ENCODE measurements around the gene PLAAT3.
"Not testable (repeated sequence)": the region's sequence is repeated elsewhere in the genome, so short reads cannot be mapped to it uniquely, and the experiment has no call there.

PLAAT3 gene

DNA sequence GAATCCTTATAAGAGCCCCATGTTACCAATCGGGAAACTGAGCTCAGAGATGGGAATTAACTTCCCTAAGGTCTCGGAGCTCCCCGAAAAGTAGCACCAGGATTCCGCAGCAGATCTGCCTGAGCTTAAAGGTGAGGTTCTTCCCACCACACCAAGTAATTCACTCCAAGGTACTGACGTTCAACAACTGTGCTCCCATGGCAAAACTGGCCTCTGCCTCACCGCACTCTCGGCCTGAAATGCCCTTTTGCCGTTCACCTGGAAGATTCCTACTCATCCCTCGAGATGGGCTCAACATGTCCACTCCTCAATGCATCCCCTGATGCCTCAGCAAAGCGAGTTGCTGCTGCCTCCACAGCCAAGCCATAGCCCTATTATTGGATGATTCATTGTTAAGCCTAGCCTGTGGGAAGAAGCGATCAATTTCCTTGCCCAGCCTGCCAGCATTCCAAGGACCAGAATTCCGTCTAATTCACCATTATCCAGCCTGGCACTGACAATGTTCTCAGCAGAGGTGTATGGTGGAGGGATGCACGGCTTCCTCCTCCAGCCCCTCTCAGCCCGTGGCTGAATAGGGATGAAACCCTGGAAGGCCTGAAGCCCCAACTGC is 4.2 kb downstream of the PLAAT3 start:
- DNase-seq (ENCODE audit: extremely low read depth in 1 of 2, low read depth in 1 of 2): no peak

DNA sequence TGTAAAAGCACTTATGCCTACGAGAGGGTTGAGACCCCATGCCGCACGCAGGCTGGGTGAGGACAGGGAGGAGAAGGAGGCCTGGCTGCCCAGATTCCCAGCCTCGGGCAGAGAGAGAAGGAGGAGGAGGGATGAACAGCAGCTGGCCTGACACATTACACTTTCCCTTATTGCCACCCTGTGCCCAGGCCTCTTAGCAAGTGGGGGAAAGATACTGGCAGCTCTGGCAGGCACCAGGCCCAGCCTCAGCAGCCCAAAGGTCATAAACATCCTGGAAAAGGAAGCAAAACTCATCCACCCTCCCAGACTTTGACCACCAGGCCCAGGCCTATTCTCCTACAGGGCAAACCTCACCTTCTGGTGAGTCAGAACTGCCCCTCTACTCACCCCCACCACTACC is 4.7 kb downstream of the PLAAT3 start:
- no peak for DNase-seq (ENCODE audit: extremely low read depth in 1 of 2, low read depth in 1 of 2)

DNA sequence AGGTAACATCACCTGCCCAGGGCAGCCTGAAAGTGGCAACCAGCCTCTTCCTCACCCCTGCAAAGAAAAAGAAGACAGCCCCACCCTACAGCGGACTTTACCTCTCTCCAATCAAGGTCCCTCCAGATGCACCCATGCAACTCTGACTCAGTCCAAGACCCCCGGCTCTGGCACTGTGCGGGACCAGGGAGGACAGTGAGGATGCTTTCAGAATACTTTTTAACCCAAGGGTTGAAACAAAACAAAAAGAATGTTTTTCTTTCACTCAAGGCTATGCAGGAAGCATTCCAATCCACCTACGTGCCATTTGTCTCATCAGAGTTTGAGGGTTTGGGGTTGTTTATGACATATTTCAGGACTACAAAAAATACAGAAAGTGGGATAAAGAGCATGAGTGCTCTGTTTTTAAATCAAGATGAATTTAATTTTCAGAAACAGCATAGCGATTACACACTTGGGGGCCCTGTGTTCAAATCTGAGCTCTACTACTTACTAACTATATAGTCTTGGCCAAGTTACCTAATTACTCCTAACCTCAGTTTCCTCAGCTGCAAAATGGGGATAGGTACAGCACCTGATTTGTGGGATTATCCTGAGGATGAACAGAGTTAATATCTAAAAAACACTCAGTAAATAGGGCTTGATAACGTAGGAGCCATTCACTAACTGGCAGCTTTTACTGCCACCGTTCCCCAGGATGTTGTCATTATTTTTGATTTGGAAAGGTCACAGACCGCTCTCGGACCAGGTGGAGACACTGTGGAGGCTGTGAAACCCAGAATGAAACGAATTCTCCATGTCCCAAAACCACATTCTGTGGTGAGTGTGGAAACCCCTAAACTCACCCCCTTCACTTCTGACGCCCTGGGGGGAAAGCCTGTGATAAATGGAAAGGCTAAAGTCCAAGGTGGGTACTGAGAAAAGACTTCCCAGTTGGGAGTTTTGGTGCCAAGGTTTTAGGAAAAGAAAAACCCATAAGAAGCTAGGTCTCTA is 5.6 kb downstream of the PLAAT3 start:
- DNase-seq (ENCODE audit: extremely low read depth in 1 of 2, low read depth in 1 of 2): no peak

DNA sequence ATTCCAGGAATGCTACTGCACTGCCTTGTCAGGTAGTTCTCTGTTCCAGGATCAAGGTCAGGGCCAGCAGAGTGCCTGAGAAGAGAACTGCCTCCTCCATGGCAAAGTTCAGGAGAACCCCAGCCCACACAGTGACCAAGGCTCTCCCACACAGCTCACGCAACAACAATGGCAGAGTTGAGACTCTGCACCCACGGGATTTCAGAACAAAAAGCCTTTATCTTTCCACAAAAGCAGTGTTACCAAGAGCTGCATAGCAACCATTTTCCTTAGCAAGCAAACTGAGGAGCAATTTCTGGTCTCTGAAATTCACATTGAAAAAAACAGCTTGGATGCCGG is 11.1 kb downstream of the PLAAT3 start:
- no peak for DNase-seq (ENCODE audit: extremely low read depth in 1 of 2, low read depth in 1 of 2)

DNA sequence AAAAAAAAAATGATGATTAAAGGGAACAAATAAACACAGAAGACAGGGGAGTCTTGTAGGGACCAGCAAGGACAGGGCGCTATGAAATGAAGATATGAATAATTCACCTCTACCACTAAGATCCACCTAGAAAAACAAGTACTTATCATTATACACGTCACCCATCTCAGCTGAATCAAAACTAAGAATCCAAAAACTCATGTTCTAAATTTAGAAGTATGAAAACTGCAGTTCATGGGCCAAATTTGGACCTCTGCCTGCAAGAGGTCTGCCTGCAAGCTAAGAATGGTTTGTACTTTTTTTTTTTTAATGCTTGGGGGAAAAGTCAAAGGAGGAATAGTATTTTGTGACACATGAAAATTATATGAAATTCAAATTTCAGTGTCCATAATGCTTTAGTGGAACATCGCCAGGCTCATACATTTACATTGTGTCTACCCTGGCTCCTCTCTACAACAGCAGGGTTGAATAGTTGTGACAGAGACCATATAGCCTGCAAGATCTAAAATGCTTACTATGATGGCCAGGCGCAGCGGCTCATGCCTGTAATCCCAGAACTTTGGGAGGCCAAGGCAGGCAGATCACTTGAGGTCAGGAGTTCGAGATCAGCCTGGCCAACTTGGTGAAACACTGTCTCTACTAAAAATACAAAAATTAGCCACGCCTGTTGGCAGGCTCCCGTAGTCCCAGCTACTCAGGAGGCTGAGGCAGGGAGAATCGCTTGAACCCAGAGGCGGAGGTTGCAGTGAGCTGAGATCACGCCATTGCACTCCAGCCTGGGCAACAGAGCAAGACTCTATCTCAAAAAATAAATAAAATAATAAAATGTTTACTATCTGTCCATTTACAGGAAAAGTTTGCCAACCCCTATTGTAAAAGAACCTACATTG is 11.7 kb downstream of the PLAAT3 start:
- DNase-seq (ENCODE audit: extremely low read depth in 1 of 2, low read depth in 1 of 2): not testable (repeated sequence)

DNA sequence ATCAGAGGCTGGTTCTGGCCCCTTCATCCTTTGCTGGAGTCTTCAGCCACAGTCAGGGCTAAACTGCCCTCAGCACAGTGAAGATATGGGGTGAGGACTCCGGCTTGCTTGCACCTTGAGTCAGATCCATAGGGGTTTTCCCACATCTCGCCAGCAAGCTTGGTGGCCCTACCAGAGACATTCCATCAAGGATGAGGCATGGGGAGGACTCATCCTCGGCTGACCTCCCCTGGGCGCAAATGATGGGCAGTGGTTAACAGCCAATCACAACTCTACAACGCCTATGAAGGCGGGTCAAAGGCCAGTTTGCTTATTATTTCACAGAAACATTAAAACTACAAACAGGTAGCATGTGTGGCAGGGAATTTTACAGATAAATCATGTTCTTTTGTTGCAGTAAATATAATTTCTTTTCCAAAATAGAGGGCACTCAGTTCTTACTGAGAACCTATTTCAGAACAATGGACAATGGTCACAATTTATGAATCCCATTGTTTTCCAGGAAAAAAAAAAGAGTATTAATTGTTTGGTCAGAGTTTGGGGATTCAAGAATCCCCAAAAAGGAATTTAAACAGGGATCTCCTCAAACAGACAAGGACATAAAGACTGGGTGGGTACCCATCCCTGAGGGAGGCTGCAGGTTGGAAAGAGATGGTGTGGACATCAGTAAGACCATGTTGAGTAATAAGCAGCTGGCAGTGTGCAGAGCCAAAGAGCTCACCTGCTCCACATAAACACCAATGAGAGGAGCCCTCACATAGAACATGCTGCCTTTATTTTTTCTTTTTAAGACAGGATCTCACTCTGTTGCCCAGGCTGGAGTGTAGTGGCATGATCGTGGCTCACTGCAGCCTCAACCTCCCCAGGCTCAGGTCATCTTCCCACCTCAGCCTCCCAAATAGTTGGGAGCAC is 14.8 kb downstream of the PLAAT3 start:
- DNase-seq (ENCODE audit: extremely low read depth in 1 of 2, low read depth in 1 of 2): no peak

DNA sequence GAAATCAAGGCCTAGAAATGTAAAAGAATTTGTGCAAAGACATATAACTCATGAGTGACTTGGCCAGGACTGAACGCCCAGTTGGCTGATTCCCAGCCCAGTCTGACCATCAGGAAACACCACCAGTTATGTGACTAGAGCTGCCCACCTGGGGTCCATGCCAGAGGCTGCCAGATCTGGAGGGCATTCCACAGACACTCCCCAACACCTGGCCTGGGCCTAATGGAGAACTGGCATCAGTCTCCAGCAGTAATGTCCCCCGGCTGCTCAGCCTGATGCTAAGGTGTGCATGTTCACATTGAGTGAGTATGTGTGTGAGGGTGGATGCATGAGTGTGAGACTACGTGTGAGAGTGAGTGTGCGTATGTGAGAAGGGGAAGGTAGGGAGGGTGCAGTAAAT is 15.7 kb downstream of the PLAAT3 start:
- DNase-seq (ENCODE audit: extremely low read depth in 1 of 2, low read depth in 1 of 2): no peak

DNA sequence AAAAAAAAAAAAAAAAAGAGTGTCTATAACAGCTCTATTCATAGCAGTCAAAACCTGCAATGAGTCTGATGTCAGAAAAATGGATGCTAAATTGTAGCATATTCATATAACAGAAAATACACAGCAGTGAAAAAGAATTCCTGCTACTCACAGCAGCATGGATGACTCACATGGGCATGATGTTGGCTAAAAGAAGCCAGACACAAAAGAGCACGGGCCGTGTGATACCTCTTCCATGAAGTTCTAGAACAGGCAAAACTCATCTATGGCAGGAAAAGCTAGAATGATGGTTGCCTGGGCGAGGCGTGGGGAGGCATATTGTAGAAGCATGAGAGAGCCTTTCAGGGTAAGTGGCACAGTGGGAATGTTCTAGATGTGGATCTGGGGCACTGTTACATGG is 18.9 kb downstream of the PLAAT3 start:
- no peak for DNase-seq (ENCODE audit: extremely low read depth in 1 of 2, low read depth in 1 of 2)

DNA sequence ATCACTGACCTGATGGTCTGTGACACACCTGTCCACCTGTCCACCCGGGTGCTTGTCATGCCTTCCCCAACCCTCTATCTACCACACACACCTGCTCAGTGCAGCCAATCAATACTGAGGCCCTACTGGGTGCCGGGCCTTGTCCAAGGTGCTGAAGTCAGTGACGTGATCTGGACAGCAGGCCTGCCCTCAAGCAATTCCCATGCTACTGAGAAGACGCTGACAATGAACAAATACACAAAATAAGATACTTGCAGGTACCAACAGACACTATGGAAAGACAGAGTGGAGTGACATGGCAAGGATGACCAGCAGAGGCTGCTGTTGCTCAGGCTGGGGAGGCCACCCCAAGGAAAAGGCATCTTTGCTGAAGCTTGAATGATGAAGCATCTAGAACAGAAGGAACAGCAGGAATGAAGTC is 21.2 kb downstream of the PLAAT3 start:
- no peak for DNase-seq (ENCODE audit: extremely low read depth in 1 of 2, low read depth in 1 of 2)

DNA sequence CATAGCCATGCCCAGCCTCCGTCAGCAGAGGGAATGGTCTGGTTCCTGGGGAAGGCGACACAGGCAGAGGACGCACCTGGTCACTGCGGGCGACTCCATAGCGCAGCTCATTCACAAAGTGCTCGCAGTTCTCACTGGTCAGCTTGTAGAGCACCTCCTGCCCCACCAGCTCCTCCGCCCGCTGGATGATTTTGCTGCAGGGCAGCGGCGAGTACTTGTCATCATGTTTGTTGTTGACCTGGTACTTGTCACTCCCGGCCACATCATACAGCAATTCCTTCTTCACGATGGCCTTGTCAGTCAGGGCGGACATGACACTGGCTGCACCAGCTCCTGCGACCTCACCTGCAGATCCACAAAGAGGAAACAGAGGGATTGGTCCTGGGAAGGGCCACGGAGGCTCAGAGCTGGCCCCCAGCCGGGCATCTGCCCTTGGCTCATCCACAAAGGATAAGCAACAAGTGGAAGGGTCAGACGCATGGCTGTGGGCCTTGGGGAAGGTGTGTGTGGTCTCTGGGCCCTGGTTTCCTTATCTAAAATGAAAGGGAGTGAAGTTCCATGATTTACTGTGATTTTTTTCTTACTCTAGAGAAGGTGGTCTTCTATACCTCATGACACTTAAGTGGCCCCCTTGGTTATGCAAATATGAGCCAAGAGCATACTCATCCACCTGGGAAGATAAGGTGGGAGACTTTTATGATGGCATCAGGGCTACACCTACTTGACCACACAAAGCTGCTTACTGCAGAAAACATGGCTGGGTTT is 24.0 kb downstream of the PLAAT3 start:
- no peak for DNase-seq (ENCODE audit: extremely low read depth in 1 of 2, low read depth in 1 of 2)

DNA sequence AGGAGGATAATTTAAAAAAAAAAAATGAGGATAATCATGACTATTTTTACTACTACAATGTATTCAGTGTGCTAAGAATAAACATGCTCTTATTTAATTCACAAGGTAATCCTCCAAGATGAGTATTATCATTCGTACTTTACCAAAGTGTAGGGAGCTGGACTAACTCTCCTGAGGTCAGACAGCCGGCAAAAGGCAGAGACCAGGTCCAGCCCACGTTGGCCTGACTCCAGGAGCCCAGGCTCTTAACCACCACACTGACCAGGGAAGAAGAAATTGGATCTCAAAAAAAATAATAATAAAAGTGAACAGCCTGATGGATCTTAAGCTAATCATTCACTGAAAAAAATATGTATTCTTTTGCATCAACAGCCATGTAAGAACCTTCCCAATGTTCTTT is 25.2 kb downstream of the PLAAT3 start:
- no peak for DNase-seq (ENCODE audit: extremely low read depth in 1 of 2, low read depth in 1 of 2)

DNA sequence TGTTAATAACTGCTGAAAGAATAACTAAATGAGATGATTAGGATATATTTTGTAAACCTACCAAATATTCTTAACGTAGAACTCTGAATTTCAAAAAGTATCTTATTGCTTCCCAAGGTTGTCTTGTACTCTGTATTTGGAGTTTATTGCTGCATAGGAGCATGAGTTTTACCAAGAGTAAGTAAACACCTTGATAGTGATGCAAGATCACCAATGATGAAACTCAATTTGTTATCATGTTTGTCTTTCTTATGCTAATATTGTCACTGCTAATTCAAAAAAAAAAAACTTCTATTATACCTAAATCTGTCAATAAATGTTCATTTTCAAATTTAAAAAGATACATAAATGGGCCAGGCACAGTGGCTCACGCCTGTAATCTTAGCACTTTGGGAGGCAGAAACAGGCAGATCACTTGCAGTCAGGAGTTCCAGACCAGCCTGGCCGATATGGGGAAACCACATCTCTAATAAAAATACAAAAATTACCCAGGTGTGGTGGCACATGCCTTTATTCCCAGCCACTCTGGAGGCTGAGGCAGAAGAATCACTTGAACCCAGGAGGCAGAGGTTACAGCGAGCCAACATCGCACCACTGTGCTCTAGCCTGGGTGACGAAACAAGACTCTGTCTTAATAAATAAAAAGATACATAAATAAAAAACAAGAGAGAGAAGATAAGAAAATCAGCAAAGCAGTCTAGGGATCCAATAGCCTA is 27.6 kb downstream of the PLAAT3 start:
- no peak for DNase-seq (ENCODE audit: extremely low read depth in 1 of 2, low read depth in 1 of 2)

DNA sequence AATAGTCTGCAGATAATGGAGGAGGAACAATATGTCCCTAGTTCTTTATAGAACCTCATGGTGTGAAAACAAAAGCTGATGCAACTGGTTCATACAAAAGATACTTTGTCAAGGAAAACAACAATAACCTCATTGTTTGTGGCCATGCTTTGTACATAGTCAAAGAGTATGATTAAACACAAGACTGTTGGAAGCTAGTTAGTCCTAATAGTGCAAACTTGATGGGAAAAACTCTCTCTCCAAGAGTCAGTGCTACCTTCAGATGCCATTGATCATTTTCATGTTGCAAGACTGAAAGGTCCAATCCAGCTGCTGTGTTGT is 30.9 kb downstream of the PLAAT3 start:
- no peak for DNase-seq (ENCODE audit: extremely low read depth in 1 of 2, low read depth in 1 of 2)

DNA sequence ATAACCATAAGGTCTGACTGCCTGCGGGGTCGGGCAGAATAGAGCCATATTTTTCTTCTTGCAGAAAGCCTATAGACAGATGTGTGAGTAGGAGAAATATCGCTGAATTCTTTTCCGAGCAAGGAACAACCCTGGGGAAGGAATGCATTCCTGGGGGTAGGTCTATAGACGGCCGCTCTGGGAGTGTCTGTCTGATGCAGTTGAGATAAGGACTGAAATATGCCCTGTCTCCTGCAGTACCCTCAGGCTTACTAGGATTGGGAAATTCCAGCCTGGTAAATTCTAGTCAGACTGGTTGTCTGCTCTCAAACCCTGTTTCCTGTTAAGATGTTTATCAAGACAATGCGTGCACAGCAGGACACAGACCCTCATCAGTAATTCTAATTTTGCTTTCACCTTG is 33.0 kb downstream of the PLAAT3 start:
- DNase-seq (ENCODE audit: extremely low read depth in 1 of 2, low read depth in 1 of 2): not testable (repeated sequence)

DNA sequence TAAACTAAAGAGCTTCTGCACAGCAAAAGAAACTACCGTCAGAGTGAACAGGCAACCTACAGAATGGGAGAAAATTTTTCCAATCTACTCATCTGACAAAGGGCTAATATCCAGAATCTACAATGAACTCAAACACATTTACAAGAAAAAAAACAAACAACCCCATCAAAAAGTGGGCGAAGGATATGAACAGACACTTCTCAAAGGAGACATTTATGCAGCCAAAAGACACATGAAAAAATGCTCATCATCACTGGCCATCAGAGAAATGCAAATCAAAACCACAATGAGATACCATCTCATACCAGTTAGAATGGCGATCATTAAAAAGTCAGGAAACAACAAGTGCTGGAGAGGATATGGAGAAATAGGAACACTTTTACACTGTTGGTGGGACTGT is 35.4 kb downstream of the PLAAT3 start:
- DNase-seq (ENCODE audit: extremely low read depth in 1 of 2, low read depth in 1 of 2): not testable (repeated sequence)

DNA sequence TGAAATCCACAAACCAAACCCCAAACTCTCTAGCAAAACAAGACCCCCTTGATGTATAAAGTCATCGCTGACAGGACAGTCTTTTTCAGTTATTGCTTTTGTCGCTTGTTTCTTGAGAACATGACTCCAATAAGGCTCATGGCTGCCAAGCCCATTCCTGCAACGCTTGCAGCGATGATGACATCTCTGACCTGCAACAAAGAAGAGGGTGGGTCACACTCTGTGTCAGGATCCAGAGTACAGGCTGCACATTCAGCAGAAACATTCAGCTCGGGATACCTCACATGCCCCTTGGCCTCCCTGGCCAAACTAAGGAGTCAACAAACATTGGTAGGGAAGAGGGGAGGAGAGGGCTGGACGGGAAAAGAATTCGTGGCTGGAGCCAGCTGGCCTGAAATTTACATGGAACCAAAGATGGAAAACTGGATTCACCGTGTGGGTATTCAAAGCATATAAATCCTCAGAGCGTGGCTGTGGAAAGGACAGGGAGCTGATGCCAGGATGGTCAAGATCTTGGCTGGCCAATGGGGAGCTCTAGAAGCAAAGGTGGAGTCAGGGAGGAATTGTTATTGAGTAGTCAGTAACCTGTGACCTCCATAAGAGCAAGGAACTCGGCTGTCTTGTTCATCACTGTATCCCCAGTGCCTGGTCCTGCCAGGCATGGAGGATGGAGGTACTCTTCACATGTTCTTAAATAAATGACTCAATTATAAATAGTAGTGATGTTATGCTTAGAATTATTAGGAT is 39.2 kb downstream of the PLAAT3 start:
- DNase-seq (ENCODE audit: extremely low read depth in 1 of 2, low read depth in 1 of 2): no peak

DNA sequence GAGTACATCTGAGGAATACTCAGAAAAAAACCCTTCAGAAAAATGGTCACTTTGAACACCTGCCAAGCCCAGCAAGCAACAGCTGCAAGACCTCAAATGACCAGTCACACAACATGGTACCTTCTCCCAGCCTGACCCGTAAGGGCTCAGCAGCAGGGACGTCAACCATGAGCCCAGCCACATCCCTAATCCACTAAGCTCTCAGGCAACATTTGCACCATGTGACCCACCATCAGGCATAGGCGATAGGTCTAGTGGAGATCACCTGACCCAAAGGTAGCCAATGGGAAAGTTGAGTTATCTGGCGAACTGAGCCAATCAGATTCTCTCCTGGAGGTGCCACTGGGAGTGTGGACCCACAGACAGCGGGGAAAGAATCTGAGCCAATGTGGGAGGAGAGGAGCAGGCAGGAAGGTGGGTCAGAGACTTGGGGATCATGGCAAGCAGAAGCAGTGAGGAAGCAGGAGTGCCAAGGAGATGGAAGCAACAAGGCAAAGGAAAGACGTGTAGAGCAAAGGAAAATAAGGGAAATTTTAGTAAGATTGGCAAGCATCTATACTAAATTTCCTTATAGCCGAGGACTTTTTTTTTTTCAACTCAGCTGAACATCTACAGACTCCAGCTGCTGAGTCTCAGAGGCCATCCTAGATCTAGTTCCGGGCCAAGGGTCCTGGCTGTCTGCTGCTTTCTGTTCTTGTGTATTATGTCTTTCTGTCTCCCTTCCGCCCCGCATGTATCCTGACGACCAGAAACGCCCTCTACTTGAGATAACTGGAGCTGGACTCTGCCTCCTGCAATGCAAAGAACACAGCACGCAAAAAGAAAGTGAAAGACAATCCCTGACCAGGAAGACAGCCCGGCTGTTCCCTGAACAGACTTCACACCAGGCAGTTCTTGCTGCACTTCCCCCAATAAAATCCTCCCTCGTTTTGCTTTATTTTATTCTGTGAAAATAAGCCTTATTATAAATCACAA is 40.1 kb downstream of the PLAAT3 start:
- no peak for DNase-seq (ENCODE audit: extremely low read depth in 1 of 2, low read depth in 1 of 2)

Data from activated CD8-positive, alpha-beta memory T cell treated with anti-CD3 and anti-CD28 coated beads for 1 hour (primary cell).